ENCODE data around the gene TNIK. TPM values are rescaled to one million over a fixed set of nuclear protein-coding genes. Genes with fewer than 3 reads are reported as not detected.

Gene TNIK
- total RNA-seq, 1 donor from 2014 or later: 1.1 TPM

DNA sequence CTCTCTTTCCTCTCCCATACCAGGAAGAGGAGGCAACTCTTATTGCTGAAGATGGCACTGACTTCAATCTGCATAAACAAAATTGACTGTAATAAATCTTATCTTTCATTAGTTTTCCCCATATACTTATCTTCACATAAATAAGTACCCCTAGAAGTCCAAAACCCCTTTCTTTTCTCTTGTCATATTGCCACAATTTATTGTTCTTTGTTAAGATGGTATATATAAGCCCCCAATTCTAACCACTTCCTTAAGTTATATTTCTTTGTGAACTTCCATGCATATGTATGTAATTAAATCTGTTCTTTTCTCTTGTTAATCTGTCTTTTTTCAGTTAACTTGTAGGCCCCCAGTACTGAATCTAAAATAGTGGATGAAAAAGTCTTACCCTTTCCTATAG lies 68.8 kb downstream of the TNIK start:
- DNase-seq (ENCODE audit: low read depth): no peak
- no peak overlapping the region for H3K4me3 ChIP-seq (ENCODE audit: low read depth, low read length)
- no peak for FAIRE-seq
- TF ChIP-seq, protein P1, sequence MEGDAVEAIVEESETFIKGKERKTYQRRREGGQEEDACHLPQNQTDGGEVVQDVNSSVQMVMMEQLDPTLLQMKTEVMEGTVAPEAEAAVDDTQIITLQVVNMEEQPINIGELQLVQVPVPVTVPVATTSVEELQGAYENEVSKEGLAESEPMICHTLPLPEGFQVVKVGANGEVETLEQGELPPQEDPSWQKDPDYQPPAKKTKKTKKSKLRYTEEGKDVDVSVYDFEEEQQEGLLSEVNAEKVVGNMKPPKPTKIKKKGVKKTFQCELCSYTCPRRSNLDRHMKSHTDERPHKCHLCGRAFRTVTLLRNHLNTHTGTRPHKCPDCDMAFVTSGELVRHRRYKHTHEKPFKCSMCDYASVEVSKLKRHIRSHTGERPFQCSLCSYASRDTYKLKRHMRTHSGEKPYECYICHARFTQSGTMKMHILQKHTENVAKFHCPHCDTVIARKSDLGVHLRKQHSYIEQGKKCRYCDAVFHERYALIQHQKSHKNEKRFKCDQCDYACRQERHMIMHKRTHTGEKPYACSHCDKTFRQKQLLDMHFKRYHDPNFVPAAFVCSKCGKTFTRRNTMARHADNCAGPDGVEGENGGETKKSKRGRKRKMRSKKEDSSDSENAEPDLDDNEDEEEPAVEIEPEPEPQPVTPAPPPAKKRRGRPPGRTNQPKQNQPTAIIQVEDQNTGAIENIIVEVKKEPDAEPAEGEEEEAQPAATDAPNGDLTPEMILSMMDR (IDR thresholded peaks at IDR 0.05; ENCODE audit: insufficient read depth, low read length, severe bottlenecking): no peak
- H3K36me3 ChIP-seq (ENCODE audit: control insufficient read depth, insufficient read depth, low read length): no peaks in the 10 kb centered on the region
- no peaks in the 10 kb centered on the region for H3K27me3 ChIP-seq (ENCODE audit: control insufficient read depth, insufficient read depth, low read length)

DNA sequence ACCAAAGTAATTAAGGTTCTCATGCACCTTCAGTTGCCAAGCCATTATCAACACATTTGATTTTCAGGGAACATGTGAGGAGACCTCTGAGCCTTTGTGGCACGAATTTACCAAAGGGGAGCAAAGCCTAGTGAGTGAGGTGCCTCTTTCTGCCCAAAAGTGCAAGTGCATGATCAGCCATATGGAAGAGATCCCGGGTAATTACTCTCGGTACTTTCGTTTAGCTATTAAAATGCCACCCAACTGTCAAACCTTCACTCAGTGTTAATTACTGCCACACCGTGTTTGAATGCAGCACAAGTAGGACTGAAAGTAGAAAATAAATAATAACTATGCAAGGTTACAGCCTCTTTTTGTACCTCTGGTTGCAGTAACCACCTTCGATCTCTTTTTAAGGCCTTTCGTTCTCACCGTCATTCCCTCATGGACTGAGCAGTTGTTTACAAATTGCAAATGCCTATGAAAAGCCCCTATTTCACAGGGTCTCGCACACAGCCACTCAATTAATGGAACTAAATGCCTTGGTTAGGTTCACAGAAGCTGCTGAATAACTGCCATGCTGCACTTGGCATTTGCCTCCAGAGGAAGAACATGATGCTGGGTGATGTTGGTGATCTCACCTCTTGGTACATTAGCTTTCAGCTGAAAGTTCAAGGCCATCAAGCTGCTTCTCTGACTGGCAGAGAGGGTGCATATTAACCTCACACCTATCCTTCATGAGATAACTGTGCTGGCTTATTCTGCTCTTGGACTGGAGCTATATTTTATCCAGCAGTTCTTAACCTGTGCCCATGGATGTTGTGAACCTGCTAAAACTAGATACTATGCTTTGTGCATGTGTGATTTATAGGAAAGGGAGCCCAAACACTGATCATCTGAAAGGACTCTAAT lies 69.9 kb downstream of the TNIK start:
- DNase-seq (ENCODE audit: low read depth) (no peak), FAIRE-seq (peak; percentile 28)
- Histone ChIP-seq H3K4me3 (ENCODE audit: low read depth, low read length) (no peak overlapping the region), H3K36me3 (ENCODE audit: control insufficient read depth, insufficient read depth, low read length) (no peaks in the 10 kb centered on the region), H3K27me3 (ENCODE audit: control insufficient read depth, insufficient read depth, low read length) (no peaks in the 10 kb centered on the region)
- TF ChIP-seq, protein P1 (IDR thresholded peaks at IDR 0.05; ENCODE audit: insufficient read depth, low read length, severe bottlenecking): no peak

DNA sequence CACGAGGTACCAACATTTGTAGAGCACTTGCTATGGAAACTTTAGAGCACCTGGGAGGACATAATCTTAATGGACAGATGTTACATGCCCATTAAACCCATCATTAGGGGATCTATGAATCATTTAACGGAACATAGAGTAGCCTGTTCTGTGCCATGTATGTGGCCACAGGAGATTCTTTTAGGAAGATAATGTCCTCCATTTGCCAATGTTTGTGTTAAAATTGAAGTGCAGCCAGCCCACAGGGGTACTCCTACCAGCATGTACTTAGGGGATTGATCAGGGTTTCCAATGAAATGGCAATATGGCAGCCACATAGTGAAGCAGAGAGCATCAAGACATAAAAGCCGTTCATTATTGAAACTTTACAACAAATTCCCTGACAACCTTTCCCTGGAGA lies 70.7 kb downstream of the TNIK start:
- H3K4me3 ChIP-seq (ENCODE audit: low read depth, low read length): no peak overlapping the region
- no peaks in the 10 kb centered on the region for H3K27me3 ChIP-seq (ENCODE audit: control insufficient read depth, insufficient read depth, low read length)
- no peaks in the 10 kb centered on the region for H3K36me3 ChIP-seq (ENCODE audit: control insufficient read depth, insufficient read depth, low read length)
- TF ChIP-seq, protein P1 (IDR thresholded peaks at IDR 0.05; ENCODE audit: insufficient read depth, low read length, severe bottlenecking): no peak
- DNase-seq (ENCODE audit: low read depth) (no peak), FAIRE-seq (no peak)

DNA sequence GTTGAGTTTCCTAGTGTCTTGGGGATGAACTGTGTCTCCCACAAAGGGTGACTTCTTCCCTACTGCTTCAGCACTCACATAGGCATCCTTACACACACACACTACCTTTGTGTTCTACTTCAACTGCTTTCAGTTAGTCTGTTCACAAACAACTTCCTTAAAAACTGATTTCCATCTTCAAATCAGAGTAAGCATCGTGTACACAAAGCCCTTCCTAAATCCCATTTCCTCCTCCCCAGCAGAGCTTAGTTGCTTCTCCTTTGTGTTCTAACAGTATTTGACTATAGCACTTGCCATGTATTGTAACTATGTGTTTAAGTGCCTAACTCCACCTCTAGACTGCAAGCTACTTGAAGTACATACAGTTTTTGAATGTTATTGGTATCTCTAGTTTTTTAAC lies 71.7 kb downstream of the TNIK start:
- Histone ChIP-seq H3K27me3 (ENCODE audit: control insufficient read depth, insufficient read depth, low read length) (no peaks in the 10 kb centered on the region), H3K36me3 (ENCODE audit: control insufficient read depth, insufficient read depth, low read length) (no peaks in the 10 kb centered on the region), H3K4me3 (ENCODE audit: low read depth, low read length) (no peak overlapping the region)
- DNase-seq (ENCODE audit: low read depth) (no peak), FAIRE-seq (no peak)
- TF ChIP-seq, protein P1 (IDR thresholded peaks at IDR 0.05; ENCODE audit: insufficient read depth, low read length, severe bottlenecking): no peak

DNA sequence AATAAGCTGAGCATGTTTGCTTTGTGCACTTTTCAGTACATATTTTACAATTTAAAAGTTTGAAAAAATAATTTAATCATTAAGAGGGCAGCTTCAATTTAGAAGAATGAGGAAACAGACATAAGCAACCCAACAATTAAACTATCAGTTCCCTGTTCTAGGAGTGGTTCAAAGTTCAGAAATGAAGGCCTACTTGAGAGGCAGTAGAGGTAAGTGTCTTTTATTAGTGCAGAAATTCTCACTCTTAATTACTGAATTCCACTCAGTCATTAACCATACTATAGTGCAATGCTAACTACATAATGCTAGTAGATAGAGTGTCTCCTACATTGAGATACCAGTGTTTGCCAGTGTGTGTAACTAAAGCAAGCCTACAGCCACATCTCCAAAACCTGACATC lies 73.1 kb downstream of the TNIK start:
- H3K27me3 ChIP-seq (ENCODE audit: control insufficient read depth, insufficient read depth, low read length): no peaks in the 10 kb centered on the region
- no peak for FAIRE-seq

More for the DNA sequence above, 73.1 kb downstream of the TNIK start:
- Histone ChIP-seq H3K4me3 (ENCODE audit: low read depth, low read length) (no peak overlapping the region), H3K36me3 (ENCODE audit: control insufficient read depth, insufficient read depth, low read length) (no peaks in the 10 kb centered on the region)
- TF ChIP-seq, protein P1 (IDR thresholded peaks at IDR 0.05; ENCODE audit: insufficient read depth, low read length, severe bottlenecking): no peak
- no peak for DNase-seq (ENCODE audit: low read depth)
